Measurements from ENCODE around the gene NSMCE3.
"Not testable (repeated sequence)": the region's sequence is repeated elsewhere in the genome, so short reads cannot be mapped to it uniquely, and the experiment has no call there.

Gene NSMCE3

DNA sequence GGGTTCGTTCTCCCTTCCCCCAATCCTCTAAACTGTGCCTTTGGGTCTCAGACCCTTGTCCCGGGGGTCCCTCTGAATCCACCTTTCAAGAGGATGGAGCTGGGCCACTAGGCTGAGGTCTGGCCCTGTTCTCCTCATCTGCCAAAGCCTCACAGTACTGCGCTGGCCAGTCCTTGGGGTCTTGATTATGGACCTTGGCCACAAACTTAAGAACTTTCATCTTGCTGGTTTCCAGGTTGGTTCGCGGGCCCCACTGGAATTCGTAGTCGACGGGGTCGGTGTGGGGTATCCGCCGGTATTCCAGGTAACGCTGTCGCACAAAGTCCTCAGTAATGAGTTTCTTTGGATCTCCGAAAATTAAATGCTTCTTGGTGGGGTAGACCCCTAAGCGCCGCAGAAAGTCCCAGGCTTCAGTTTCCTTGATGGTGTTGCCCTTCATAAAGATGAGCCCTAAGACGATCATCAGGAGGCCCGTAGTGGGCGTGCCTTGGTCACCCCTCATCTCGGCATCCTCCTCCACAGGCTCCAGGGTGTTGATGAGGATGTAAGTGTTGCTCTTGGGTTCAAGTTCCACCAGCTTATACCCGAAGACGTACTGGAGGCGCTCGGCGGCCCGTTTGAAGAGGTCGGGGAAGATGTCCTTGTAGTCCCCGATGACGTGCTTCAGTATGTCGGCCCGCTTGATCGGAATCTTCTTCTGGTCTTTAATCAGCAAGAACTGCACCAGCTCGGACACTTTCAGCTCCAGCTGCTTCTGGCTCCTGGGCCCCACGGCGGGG is 727 bp downstream of the NSMCE3 start:
- peak; percentile 25 for DNase-seq

DNA sequence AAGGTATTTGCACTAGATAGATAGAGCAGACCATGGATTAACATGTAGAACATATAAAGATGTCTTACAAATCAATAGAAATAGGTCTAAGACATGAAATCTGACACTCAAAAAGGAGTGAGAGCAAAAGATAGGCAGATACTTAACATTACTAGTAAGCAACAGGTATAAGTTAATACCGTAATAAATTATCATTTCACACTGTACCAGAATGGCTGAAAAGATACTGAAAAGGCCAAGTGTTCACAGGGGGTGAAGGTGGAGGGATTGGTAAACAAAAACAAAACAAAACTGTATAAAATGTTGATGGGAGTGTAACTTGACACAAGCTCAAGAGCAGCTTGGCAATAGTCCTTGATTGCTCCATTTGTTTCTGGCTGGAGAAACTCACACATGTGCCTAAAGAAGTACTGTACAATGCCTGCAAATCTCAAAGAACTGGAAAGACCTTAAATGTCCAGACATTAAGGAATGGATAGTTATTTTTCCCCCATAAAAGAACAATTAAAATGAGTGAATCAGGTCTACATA is 3.5 kb downstream of the NSMCE3 start:
- DNase-seq, result no peak

DNA sequence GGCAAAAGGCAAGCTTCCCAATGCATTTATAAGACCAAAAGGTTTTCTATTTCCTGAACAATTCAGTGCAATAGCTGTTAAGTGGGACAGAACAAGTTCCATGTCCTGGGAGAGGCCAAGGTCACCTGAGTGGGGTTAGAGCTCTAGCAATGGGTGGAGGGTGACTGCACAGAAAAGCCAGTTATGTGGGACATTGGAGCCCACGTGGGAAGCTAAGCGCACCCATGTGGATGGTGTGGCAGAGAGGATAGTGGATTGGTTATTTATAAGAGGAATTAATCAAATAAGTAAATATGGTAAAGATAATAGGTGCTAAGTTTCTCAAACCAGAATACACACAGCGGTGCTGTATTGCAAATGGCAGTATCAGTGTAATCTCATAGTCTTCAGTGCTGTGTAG is 6.3 kb downstream of the NSMCE3 start:
- no peak for DNase-seq

DNA sequence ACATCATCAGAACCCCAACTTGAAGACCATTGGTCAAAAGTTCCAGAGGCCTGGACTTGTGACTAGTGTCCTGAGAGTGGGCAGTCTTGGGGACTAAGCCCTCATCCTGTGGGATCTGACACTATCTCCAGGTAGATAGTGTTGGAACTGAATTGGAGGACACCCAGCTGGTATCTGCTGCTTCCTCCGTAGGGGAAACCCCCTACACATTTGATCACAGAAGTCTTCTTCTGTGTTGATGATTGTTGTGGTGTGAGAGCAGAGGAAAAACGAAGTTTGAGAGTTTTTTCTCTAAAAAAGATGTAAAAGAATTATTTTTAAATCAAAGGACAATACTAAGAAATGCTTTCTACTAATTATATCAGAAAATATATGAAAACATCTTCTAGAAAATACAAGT is 6.9 kb downstream of the NSMCE3 start:
- no peak for DNase-seq

DNA sequence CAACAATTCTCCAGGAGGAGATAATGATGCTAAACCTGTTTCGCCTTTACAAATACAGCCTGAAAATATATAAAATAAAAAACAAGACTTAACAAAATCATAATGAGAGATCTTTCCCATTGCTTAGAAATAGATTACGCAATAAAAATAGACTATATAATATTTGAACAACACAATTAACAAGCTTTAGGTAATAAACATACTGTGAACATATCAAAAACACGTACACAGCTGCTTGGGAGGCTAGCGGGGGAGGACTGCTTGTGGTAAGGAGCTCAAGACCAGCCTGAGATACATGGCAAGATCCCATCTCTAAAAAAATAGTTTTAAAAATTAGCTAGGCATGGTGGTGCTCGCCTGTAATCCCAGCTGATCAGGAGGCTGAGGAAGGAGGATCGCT is 8.7 kb downstream of the NSMCE3 start:
- no peak for DNase-seq

DNA sequence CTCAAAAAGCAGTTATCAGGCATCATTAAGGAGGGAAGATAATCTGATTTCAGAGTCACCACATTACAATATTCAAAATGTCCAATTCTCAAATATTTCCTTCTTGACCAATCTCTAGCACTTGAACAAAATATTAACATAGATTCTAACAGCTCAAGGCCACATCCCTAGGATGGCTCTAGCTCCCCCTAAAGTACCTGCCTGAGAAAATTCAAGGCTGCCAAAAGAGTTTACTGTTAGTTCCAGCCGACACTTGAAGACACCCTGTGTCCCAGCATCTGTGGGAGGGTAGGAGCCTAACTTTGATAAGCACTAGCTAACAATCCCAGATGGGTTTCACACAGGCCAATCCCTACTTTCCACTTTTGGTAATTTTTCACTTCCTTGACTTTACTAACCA is 10.4 kb downstream of the NSMCE3 start:
- no peak for DNase-seq

DNA sequence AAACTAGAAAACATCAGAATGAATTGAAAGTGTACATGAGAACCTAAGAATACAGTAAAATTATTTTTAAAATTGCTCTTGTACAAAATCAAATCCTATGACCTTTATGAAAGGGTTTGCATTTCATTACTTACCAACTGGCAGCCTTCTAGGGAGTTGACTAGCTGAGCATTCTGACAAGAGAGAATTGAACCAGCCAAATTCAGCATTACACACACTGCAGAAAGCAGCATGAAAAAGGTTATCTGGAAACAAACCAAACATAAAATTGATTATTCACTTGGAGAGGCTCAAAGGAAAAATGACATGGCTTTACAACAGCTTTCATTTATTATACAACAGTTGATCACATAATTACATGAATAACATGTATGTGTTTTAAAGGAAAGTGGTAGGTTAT is 17.4 kb downstream of the NSMCE3 start:
- no peak for DNase-seq

DNA sequence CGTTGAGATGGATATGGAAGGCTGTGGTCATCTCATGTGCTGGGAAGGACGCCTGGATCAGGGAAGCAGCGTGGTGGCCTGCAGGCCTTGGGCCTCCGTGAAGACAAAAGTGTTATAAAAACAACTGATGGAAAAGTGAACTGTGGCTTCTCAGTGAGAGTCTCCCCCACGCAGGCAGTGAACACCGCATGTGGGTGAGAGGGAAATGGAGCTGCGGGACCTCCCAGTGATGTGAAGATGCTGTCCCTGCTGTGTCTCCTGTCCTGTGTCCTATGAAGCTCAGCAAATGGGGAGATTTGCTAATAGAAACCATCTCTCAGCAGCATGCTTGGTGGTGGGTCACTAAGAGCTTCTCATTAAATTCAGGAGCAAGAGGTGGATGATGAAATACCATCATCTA is 25.1 kb downstream of the NSMCE3 start:
- no peak for DNase-seq

DNA sequence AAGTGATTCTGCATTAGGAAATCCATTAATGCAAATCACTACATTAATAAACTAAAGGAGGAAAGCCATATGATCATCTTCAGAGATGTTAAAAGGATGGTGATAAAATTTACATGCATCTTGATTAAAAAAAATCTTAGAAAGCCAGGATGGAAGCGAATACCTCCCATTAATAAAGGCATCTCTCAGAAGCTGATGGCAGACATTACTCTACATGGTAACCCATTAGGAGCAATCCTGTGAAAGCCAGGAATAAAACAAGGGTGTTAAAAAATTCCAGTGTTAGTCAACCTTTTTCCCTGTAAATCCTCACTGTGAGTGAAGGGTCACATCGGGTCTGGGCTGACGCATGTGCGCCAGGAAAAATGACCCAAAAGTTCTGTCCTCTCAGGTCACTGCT is 25.5 kb downstream of the NSMCE3 start:
- no peak for DNase-seq

DNA sequence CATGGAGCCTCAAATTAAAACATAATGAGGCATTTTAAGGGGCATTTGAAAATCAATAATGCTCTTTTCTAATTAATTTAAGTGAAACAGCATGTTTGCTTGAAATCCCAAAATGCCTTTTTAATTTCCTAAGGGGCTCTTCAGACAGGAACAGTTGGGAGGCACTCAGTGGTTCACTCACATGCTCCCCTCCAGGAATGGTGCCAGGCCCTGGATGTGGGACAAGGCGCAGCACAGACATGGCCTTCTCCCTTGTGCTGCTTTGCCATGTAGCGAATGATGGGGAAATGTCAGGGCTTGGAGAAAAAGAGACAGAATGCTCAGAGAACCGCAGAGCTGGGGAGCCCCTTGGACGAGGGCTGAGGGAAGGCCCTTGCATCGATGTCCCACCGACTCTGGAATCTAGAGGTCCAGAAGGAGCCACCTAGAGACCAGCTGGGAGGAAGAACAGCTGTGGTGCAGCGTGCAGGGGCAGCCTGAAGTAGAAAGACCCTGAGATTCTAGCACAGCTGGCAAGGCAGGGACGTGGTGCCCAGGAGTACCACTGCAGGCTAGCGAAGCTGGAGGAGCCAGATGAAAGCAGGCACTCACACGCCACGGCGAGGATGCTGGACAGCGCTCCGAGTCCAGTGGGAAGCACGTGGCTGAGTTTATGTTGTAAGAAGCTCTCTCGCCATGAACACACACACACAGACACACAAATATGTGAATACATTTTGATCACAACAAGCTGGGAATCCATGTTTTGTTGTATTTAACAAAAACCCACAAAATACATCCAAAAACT is 27.0 kb downstream of the NSMCE3 start:
- DNase-seq, result no peak

DNA sequence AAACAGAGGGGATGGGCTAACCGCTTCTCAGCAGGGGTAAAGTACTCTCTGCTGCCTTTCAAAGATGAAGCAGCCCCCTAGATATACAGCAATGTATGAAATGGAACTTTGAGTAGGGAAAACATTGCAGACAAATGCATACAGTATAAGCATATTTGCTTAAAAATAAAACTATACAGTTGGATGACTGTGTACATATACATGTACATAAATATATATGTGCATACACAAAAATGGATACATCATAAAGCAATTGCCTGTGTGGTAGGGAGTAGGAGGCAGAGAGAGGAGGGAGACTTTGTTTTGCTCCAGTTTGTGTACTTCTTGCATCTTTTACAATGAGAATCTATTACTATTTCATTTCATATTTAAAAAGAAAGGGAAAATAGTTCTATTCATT is 28.4 kb downstream of the NSMCE3 start:
- DNase-seq, result no peak

DNA sequence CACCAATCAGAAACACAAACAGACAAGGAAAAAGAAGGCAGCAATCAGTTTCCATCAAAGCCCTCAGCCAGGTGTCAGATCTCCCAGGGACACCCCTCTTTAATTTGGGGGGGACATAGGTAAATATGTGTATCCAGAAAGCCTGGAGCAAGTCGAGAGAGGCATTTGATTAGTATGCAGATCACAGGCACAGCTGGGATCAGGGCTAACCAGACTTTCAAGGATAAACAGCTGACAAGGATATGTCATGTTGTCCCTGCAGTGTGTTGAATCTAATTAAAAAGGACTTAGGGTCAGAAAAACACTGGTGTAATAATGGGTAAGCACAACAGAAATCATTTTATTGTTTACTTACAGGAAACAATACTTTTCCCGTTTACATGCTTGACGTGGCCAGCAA is 30.2 kb downstream of the NSMCE3 start:
- no peak for DNase-seq

DNA sequence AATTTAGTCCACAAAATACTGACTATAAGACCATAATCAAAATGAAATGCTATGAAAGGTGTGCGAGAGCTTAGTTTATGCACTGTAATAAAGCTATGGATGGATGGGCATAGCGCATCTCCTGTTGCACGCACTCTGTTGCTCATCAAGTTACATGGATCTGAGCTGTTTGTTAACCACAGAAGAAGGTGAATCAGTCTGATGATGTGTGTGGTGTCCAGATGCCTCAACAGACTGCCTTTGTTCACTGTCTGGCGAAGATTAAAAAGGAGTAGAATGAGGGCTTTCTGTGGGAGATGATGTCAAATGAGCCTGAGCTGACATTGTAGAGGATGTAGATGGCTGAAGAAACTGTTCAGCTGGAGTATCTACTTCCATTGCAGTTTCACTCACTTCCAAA is 36.1 kb downstream of the NSMCE3 start:
- no peak for DNase-seq

DNA sequence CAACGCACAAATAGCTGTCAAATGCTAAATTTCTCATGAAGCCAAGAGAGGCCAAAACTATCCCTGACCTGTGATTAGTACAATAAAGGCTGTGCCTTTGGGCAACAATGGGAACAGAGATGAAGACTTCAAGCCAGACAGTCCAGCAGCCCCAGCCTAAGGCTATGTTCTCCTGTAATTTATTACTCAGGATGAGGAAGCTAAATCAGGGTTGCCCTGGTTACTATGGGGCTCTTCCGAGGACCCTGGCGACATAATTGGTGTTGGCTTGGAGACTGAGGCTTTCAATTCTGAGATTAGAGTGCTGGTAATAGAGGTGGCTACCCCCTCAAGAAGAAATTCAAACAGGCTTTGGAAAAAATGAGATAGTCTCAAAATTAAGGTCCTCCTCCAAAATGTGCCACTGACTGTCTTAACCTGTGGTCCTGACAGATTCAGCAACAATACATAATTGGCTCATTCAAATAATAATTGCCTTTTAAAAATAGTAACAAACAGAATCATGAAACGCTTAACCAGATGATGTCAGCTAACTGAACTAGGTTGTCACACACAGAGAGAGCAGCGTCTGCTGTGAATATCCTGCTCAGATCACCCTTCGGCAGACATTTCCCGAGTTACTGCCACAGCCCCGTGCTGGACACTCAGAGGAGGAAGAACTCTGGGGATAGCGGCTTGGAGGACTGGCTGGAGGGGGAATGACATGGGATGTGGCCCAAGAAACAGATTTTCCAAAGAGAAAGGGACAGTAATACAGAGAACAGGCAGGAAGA is 43.0 kb downstream of the NSMCE3 start:
- no peak for DNase-seq

DNA sequence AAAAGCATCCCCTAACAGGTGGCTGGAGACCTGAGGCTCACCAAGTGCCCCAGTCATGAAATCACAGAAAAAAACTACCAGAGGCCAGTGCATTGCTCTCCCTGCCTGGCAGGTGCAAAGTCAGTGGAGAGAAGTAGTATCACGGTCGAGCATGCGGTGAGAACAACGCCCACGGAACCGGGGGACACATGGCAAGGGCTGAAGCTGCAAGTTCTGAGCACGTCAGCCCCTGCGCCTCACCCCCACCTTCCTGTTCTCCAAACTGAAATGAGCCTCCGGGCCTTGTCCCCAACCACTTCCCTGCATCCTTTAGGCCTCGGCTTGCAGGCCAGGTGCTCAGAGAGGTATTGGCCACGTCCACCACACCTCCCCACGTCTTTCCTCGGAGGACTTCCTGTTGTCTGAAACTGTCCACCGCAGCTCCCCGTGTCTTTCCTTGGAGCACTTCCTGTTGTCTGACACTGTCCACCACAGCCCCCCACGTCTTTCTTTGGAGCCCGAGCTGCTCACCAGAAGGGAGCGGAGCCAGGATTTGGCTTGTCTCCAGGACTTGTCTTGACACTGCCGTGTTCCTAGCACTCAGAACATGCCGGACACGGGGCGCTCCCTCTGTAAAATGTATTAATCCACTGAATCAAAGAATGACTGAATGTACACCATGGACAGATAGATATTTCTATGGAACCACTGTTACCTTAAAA is 43.9 kb downstream of the NSMCE3 start:
- no peak for DNase-seq

DNA sequence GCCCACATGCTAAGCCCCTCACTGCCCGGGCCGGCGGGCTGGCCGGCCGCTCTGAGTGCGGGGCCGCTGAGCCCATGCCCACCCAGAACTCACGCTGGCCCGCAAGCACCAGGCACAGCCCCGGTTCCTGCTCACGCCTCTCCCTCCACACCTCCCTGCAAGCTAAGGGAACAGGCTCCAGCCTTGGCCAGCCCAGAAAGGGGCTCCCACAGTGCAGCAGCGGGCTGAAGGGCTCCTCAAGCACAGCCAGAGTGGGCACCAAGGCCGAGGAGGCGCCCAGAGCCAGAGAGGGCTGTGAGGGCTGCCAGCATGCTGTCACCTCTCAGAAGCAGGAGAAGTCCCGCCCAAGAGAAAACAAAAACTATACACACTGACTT is 44.6 kb downstream of the NSMCE3 start:
- not testable (repeated sequence) for DNase-seq

DNA sequence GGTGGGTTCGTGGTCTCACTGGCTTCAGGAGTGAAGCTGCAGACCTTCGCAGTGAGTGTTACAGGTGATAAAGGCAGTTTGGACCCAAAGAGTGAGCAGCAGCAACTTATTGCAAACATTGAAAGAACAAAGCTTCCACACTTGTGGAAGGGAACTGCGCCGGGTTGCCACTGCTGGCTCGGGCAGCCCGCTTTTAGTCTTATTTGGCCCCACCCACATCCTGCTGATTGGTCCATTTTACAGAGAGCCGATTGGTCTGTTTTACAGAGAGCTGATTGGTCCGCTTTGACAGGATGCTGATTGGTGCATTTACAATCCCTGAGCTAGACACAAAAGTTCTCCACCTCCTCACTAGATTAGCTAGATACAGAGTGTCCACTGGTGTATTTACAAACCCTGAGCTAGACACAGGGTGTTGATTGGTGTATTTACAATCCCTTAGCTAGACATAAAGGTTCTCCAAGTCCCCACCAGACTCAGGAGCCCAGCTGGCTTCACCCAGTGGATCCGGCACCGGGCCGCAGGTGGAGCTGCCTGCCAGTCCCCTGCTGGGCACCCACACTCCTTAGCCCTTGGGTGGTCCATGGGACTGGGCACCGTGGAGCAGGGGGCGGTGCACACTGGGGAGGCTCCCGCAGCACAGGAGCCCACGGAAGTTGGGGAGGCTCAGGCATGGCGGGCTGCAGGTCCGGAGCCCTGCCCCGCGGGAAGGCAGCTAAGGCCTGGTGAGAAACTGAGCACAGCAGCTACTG is 45.2 kb downstream of the NSMCE3 start:
- DNase-seq, result not testable (repeated sequence)

DNA sequence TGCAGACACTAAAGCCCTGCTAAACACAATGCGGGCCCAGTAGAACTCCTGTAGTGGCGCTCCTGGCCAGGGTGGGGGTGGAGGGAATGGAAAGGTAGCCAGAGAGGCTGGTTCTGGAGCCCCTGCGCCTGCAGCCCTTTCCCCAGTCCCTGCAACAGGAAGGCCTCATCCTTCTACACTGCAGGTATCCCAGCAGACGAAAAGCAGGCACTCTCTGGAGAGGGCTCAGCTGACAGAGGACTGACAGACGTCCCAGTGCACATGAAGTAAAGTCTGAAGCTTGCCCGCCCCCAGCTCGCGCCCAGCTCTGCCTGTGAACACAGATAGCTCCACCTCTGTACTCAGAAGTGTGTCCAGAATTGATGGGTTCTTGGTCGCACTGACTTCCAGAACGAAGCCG is 46.0 kb downstream of the NSMCE3 start:
- DNase-seq, result no peak

DNA sequence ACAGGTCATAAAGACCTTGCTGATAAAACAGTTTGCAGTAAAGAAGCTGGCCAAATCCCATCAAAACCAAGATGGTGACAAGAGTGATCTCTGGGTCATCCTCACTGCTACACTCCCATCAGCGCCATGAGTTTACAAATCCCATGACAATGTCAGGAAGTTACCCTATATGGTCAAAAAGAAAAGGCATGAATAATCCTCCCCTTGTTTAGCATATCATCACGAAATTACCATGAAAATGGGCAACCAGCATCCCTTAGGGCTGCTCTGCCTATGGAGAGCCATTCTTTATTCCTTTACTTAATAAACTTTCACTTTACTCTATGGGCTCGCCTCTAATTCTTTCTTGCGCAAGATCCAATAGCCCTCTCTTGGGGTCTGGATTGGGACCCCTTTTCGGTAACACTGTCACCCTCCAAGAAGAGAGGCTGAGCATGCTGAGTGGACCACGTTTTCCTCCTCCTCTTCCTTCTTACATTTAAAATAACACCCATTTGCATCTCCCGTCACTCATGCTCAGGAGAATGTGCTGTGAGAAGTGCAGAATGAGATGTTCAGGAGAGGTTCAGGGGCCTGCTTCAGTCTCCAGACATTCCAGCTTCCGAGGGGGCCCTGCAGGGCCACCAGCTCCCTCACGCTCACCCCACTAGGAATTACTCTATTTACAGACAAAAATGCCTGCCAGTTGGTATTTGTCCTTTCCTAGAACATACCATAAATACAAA is 47.3 kb downstream of the NSMCE3 start:
- no peak for DNase-seq

DNA sequence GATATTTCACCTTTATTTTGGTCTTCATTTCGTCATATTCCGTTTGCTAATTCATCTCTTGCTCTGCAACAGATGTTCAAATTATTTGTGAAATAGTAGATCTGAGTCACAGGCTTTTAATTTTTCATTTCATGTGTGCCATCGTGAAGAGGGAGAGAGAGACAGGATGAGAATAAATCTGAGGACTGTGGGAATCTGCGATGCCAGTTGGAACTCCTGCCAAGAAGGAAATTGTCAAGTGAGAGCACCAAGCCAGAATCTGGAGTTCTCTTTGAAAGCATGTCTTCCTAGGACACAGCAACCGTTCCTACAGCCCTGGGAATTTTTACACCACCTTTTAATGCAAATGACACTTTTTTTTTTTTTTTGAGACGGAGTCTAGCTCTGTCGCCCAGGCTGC is 48.8 kb downstream of the NSMCE3 start:
- DNase-seq, result no peak

DNA sequence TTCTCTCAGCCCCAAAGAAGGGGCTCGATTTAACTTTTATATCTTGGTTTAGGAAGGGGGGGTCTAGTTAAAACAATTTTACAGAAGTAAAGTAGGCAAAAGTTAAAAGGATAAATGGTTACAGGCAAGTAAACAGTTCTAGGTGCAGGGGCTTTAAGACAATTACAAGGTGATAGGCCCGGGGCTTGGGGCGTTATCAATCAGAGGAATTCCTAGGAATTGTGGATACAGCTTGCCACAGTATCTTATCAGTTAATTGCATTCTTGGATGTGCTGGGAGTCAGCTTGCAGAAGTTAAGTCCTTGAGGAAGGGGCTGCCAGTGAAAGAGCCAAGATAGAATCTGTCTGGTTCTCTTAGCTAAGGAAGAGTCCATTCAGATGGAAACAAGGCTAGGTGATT is 52.7 kb downstream of the NSMCE3 start:
- DNase-seq, result no peak
